Naive thymus-derived CD4-positive, alpha-beta T cell (primary cell): ENCODE results near the gene PPIA. TPM values are rescaled to one million over a fixed set of nuclear protein-coding genes. Genes with fewer than 3 reads are reported as not detected.

Experiments
- ATAC-seq: fragments of 150-1000 bp; cut with Tn5 transposase; 2 replicates; pipeline ENCODE4 v1.10.0; 2021; ENCODE audit warnings: mild to moderate bottlenecking, moderate library complexity
- CTCF ChIA-PET: fragments of 350-600 bp; sonication (Branson Sonifier 250); formaldehyde crosslinking; loops from one replicate; lab custom pipeline; 2021; ENCODE audit warnings: antibody characterized with exemption; lab: Charles Lee
- POLR2A ChIA-PET: fragments of 350-600 bp; sonication (Branson Sonifier 250); formaldehyde crosslinking; loops from one replicate; lab custom pipeline; 2021; ENCODE audit warnings: antibody characterized with exemption, inconsistent platforms; lab: Charles Lee
- DNase-seq, 9 donors: peaks; one replicate each; pipeline versions ENCODE4 v3.0.0 to v3.0.0-alpha.2; 2020 to 2022; ENCODE audit warnings: mixed read lengths in 1 of 9
- H3K27ac ChIP-seq: one replicate; pipeline ENCODE4 v1.7.0; 2013; ENCODE audit warnings: mild to moderate bottlenecking, low read depth, low read length, moderate library complexity
- H3K27me3 ChIP-seq, 2 donors: one replicate each; pipeline ENCODE4 v1.7.0; 2013; ENCODE audit warnings: low read length in 2 of 2, mild to moderate bottlenecking in 2 of 2, moderate library complexity in 2 of 2; ENCODE audit not compliant: control insufficient read depth in 2 of 2, insufficient read depth in 2 of 2
- H3K36me3 ChIP-seq, 3 experiments: 1 replicate in 2 of 3; 2 replicates in 1 of 3; pipeline ENCODE4 v1.7.0; 2013; ENCODE audit warnings: low read length in 3 of 3, mild to moderate bottlenecking in 3 of 3, moderate library complexity in 1 of 3; ENCODE audit not compliant: insufficient read depth in 3 of 3, control insufficient read depth in 2 of 3
- H3K4me1 ChIP-seq, 2 donors: one replicate each; pipeline ENCODE4 v1.7.0; 2013; ENCODE audit warnings: low read length in 2 of 2, mild to moderate bottlenecking in 2 of 2, moderate library complexity in 1 of 2; ENCODE audit not compliant: control insufficient read depth in 2 of 2, insufficient read depth in 2 of 2
- H3K4me3 ChIP-seq: 2 replicates; pipeline ENCODE4 v1.7.0; 2013; ENCODE audit warnings: mild to moderate bottlenecking, low read length
- H3K9me3 ChIP-seq, 3 experiments: 1 replicate in 2 of 3; 2 replicates in 1 of 3; pipeline ENCODE4 v1.7.0; 2013; ENCODE audit warnings: low read length in 3 of 3; ENCODE audit not compliant: control insufficient read depth in 2 of 3
- H3K27ac Mint-ChIP-seq, 9 donors: one replicate each; pipeline ENCODE4 v1.8.0; 2020 to 2022; ENCODE audit warnings: mixed read lengths in 9 of 9, mild to moderate bottlenecking in 8 of 9, moderate library complexity in 5 of 9, inconsistent platforms in 2 of 9
- H3K27me3 Mint-ChIP-seq, 5 donors: one replicate each; pipeline ENCODE4 v1.8.0; 2021 to 2022; ENCODE audit warnings: mixed read lengths in 5 of 5, mild to moderate bottlenecking in 1 of 5
- H3K36me3 Mint-ChIP-seq, 5 donors: one replicate each; pipeline ENCODE4 v1.8.0; 2020 to 2022; ENCODE audit warnings: mixed read lengths in 5 of 5, mild to moderate bottlenecking in 3 of 5, inconsistent platforms in 1 of 5
- H3K4me1 Mint-ChIP-seq, 7 donors: one replicate each; pipeline ENCODE4 v1.8.0; 2020 to 2022; ENCODE audit warnings: mixed read lengths in 7 of 7, mild to moderate bottlenecking in 3 of 7, inconsistent platforms in 1 of 7
- H3K4me3 Mint-ChIP-seq, 10 donors: one replicate each; pipeline ENCODE4 v1.8.0; 2020 to 2022; ENCODE audit warnings: mild to moderate bottlenecking in 10 of 10, mixed read lengths in 10 of 10, moderate library complexity in 6 of 10, inconsistent platforms in 2 of 10
- H3K9me3 Mint-ChIP-seq, 11 donors: one replicate each; pipeline ENCODE4 v1.8.0; 2020 to 2022; ENCODE audit warnings: mixed read lengths in 11 of 11, mild to moderate bottlenecking in 4 of 11, inconsistent platforms in 1 of 11, moderate library complexity in 1 of 11
- intact Hi-C, 2 donors: fragments of 100-400 bp; cut with micrococcal nuclease; formaldehyde crosslinking; loops; one replicate each; pipeline ENCODE4 v1.15.1; 2023
- polyA plus RNA-seq, 2 donors: library from polyadenylated mRNA; unstranded; fragments of 300-500 nt; fragmentation: Illumina TruSeq; gene quantifications; one replicate each; pipeline ENCODE4 v1.2.3, GENCODE V29; 2021
- total RNA-seq, 6 experiments: library from RNA in 5 of 6; stranded (reverse) in 5 of 6; gene quantifications; 1 replicate in 5 of 6; 2 replicates in 1 of 6; pipeline ENCODE4 v1.2.3 and lab custom pipeline; 2021 to 2026

The PPIA gene
- total RNA-seq (1,000 to 10,000 TPM in 1 of 5 experiments, 100 to 1,000 TPM in 4; 535 to 1,748 (median 620) TPM), polyA plus RNA-seq (1,000 to 10,000 TPM; 3,113 to 3,303 TPM), total RNA-seq (lab: John Stamatoyannopoulos, UW) (303 reads per million, percentile 96 among the genes with 10 or more reads in this experiment)

DNA sequence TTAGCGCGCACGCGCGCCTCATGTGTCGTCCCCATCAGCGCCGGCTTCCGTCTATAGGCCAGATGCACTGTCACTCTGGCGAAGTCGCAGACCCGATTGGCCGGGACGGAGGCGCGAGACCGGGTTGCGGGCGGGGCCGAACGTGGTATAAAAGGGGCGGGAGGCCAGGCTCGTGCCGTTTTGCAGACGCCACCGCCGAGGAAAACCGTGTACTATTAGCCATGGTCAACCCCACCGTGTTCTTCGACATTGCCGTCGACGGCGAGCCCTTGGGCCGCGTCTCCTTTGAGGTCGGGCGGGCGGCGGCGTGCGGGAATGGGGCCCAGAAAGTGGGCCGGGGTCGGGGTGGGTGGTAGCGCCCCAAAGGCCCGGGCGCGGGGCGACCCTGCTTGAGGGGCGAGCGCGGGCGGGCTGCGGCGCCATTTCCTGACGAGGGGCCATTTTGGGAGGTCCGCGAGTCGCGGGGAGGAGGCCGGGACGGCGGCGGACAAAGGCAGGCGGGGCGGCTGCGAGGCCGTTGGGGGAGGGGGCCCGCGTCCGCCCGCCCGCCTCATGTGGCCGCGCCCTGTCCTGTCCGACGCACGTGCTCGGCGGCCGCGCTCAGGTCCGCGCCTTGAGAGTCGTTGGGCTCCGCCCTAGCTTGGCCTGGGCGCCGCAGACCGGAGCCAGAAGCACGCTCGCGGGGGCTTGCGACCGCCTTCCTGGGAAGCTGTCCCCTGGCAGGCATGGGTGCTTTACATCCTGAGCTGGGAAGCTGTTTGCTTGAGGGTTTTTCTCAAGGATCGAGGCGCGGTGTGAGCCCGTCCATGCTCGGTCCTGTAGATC, at the start of gene PPIA:
Gene PPIA (plus strand): TSS at position 178 of the 825 bp plus-strand sequence. CDS start 44 bp downstream, at position 222.
- H3K9me3 ChIP-seq: no peaks in the 10 kb centered on the region
- Mint-ChIP-seq H3K36me3 (peaks cover 4 to 28% (median 19%) of the 10 kb centered on the region in 5 donors), H3K4me3 (peak within 1 kb of the TSS; percentile 87 to 99 (median 98)), H3K4me1 (peaks cover 8 to 39% (median 36%) of the 10 kb centered on the region in 7 donors), H3K9me3 (peaks cover 0 to 2% (median 0%) of the 10 kb centered on the region in 11 donors), H3K27ac (peak within 1 kb of the TSS; percentile 90 to 99 (median 97)), H3K27me3 (no peaks in the 10 kb centered on the region)
- ChIA-PET POLR2A (interaction anchor here (0.7 to 2.7 kb wide), 15 partner anchors 11 to 231 kb away, joined by 3 to 43 read pairs (median 4); partner anchors contain the start of genes H2AZ2, OGDH, PURB and TMED4), CTCF (interaction anchor here (0.6 to 1.8 kb wide), 2 partner anchors 55 to 92 kb away, joined by 4 read pairs; no protein-coding TSS in a partner anchor)
- intact Hi-C loops: loop anchor here (1.0 to 5.0 kb wide), 28 partner anchors 28 to 870 kb away; partner anchors contain the start of genes H2AZ2 (in 2 of the 2), NUDCD3 (in 2 of the 2), OGDH (in 2 of the 2) and POLD2 (in 2 of the 2)
- peak within 1 kb of the TSS; percentile 87 for H3K4me3 ChIP-seq
- peaks cover 12 to 21% of the 10 kb centered on the region in 2 donors for H3K4me1 ChIP-seq
- DNase-seq (peak; percentile 97 to 99 (median 98)), ATAC-seq (peak; percentile 93)
- H3K36me3 ChIP-seq: peaks cover 0 to 29% (median 15%) of the 10 kb centered on the region in 3 experiments
- H3K27me3 ChIP-seq: no peaks in the 10 kb centered on the region
- peak within 1 kb of the TSS; percentile 98 for H3K27ac ChIP-seq

DNA sequence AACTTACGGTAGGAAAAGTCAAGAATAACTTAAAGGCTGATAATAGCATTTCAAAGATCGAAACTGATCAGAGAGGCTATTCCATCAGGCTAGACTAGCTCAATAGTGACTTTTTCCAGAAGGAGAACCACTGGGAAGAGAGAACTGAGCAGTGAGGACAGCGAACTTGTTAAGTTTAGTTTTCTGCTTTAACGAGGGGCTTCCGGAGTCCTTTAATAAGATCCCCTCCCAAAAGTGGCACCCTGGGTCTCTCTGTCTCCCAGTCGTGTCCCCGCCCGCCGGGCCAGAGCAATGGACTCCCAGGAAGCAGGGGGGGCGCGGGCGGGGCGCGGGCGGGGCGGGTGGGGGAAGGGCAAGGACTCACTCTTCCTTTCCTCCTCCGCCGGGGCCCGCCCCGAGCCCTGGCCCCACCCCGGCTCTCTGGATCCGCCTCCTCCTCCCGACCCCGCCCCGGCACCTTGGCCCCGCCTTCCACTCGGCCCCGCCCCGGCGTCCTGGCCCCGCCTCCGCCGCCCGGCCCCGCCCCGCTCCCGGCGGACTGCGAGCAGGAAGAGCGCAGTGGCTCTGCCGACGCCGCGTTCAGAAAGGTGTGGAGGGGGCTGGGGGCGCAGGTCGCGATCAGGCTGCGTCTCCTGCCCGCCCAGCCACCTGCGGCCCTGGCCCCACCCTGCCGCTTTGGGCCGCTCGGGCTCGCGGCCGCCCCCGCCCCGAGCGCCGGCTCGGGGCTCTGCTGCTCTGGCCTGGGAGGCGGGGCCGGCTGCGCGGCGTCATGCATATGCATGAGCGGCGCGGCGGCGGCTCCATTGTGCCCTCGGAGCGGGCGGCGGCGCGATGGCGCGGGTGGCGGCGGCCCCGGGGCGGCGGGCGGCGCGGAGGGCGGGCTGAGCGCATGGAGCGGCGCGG, 48.2 kb upstream of the PPIA start, which contains the start of gene ZMIZ2:
Gene ZMIZ2 (plus strand): TSS at position 803 of the 903 bp plus-strand sequence. CDS start 7,403 bp downstream, outside the sequence.
- Histone ChIP-seq H3K4me1 (peaks cover 21 to 22% of the 10 kb centered on the region in 2 donors), H3K4me3 (peak within 1 kb of the TSS; percentile 64), H3K27me3 (no peaks in the 10 kb centered on the region), H3K36me3 (no peaks in the 10 kb centered on the region), H3K27ac (peak within 1 kb of the TSS; percentile 98), H3K9me3 (no peaks in the 10 kb centered on the region)
- DNase-seq (peak; percentile 87 to 99 (median 93)), ATAC-seq (peak; percentile 94)
- peaks cover 0 to 1% (median 0%) of the 10 kb centered on the region in 11 donors for H3K9me3 Mint-ChIP-seq
- no peaks in the 10 kb centered on the region for H3K27me3 Mint-ChIP-seq
- ChIA-PET CTCF (no interaction called here), POLR2A (interaction anchor here (0.7 to 2.7 kb wide), 9 partner anchors 21 to 365 kb away, joined by 3 to 13 read pairs (median 7); partner anchors contain the start of genes OGDH, PPIA, PURB and TMED4)
- H3K27ac Mint-ChIP-seq: peak within 1 kb of the TSS; percentile 81 to 98 (median 92)
- intact Hi-C loops: loop anchor here in 1 of 2 donors (1.0 to 2.0 kb wide), 11 partner anchors 48 to 822 kb away; partner anchors contain the start of genes H2AZ2, NUDCD3, OGDH and POLM
- H3K4me1 Mint-ChIP-seq: peaks cover 22 to 63% (median 45%) of the 10 kb centered on the region in 7 donors
- peaks cover 0 to 14% (median 0%) of the 10 kb centered on the region in 5 donors for H3K36me3 Mint-ChIP-seq
- H3K4me3 Mint-ChIP-seq: peak within 1 kb of the TSS; percentile 77 to 92 (median 88)

DNA sequence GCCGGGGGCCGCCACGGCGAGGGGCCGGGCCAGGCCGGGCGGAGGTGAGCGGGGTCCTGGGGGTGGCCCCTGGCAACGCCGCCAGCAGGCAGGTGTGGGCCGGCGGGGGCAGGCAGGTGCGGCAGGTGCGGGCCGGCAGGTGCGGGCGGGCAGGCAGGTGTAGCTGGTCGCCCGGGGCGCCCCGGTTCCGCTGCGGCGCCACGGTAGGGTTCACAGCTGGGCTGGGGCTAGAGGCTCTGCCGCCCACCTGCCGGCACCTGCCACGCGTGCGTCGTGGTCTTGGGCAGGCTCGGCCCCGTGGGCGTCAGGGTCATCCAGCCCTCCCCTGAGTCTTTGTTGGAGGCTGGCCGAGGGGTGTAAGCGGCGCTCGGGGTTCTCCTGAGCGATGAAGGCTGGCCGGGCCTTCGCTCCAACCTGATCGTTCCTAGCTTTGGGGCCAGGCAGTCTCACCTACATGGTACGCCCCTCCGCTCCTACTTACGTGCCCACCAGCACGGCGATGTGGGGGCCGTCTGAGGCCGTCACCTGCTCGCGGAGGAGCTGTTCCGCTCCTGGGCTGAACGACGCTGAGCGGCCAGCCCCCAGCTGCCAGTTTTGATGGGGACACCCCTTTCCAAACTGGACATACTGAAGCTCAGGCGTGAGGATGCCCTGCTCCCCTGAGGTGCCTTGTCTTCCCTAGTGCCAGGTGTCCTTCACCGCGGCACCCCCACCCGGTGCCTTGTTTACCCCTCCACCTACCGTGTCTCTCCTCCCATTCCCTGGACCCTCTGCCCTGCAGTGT, 47.3 kb upstream of the PPIA start:
- Mint-ChIP-seq H3K9me3 (peaks cover 0 to 1% (median 0%) of the 10 kb centered on the region in 11 donors), H3K27me3 (no peaks in the 10 kb centered on the region), H3K4me3 (peak overlapping the region; percentile 77 to 92 (median 86)), H3K4me1 (peaks cover 26 to 62% (median 44%) of the 10 kb centered on the region in 7 donors), H3K36me3 (peaks cover 0 to 14% (median 0%) of the 10 kb centered on the region in 5 donors), H3K27ac (peak overlapping the region; percentile 38 to 93 (median 83))
- peaks cover 21 to 25% of the 10 kb centered on the region in 2 donors for H3K4me1 ChIP-seq
- no peaks in the 10 kb centered on the region for H3K36me3 ChIP-seq
- no peaks in the 10 kb centered on the region for H3K27me3 ChIP-seq
- H3K9me3 ChIP-seq: no peaks in the 10 kb centered on the region
- H3K4me3 ChIP-seq: peak overlapping the region; percentile 64
- H3K27ac ChIP-seq: peak overlapping the region; percentile 98
- CTCF ChIA-PET: no interaction called here
- DNase-seq: no peak
- ATAC-seq: no peak
- POLR2A ChIA-PET: interaction anchor here (1.0 to 2.7 kb wide), 12 partner anchors 13 to 177 kb away, joined by 3 to 22 read pairs (median 6); partner anchors contain the start of genes OGDH, PPIA, PURB and TMED4
- intact Hi-C loops: loop anchor here in 1 of 2 donors (1.0 to 2.0 kb wide), 11 partner anchors 47 to 823 kb away; partner anchors contain the start of genes H2AZ2, NUDCD3, OGDH and POLM

DNA sequence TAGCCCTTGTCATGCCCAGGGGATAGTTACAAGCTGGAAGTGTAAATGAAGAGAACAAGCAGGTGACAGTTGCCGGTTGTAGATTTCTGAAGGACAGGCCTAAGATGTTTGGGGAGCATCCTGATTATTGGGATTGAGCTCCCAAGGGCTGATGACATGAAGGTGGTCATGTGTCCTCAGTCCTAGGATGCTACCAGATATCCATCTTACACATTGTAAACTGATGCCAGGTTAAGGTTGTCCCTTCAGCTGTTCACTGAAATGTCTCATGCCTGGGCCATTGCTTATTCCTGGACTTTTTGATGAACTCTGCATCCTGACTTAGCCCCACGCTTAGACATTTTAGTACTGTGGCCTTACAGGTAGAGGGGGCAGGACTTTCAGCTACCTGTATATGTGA, 46.5 kb upstream of the PPIA start:
- H3K27ac Mint-ChIP-seq: peak overlapping the region; percentile 78 to 93 (median 83)
- ChIA-PET CTCF (interaction anchor here (0.6 to 1.3 kb wide), 3 partner anchors 46 to 821 kb away, joined by 3 read pairs; no protein-coding TSS in a partner anchor), POLR2A (interaction anchor here (0.5 to 2.7 kb wide), 15 partner anchors 12 to 260 kb away, joined by 3 to 22 read pairs (median 5); partner anchors contain the start of genes OGDH, PURB and TMED4)
- peaks cover 0 to 14% (median 0%) of the 10 kb centered on the region in 5 donors for H3K36me3 Mint-ChIP-seq
- H3K36me3 ChIP-seq: no peaks in the 10 kb centered on the region
- H3K4me3 ChIP-seq: peak overlapping the region; percentile 64
- H3K27me3 ChIP-seq: no peaks in the 10 kb centered on the region
- intact Hi-C loops: loop anchor here (2.0 to 5.0 kb wide), 6 partner anchors 19 to 361 kb away; partner anchors contain the start of genes CCM2 (in 1 of the 2), TBRG4 (in 1 of the 2) and TMED4 (in 1 of the 2)
- DNase-seq (no peak), ATAC-seq (no peak)
- H3K27me3 Mint-ChIP-seq: no peaks in the 10 kb centered on the region
- H3K9me3 Mint-ChIP-seq: peaks cover 0 to 1% (median 0%) of the 10 kb centered on the region in 11 donors
- peak overlapping the region; percentile 98 for H3K27ac ChIP-seq
- peaks cover 29 to 65% (median 50%) of the 10 kb centered on the region in 7 donors for H3K4me1 Mint-ChIP-seq
- H3K9me3 ChIP-seq: no peaks in the 10 kb centered on the region
- H3K4me3 Mint-ChIP-seq: peak overlapping the region; percentile 77 to 92 (median 86)
- H3K4me1 ChIP-seq: peaks cover 26 to 33% of the 10 kb centered on the region in 2 donors

DNA sequence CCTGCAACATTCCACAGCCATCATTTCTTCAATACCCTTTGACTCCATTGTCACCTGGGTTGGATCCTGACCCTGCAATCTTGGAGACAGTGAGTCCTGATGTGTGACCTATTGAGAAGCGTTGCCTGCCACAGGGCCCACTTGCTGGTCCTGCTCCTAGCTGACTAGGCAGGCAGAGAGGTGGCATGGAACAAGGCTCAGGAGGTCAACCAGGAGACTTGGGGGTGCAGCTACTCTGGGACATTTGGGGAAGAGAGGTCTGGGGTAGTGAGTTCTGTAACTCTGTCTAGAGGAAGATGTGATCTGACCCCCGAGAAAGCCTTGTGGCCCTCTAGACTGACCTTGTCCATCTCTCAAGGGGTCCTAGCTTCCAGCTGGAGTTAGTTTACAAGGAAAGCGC, 46.1 kb upstream of the PPIA start:
- H3K27ac Mint-ChIP-seq: peak overlapping the region; percentile 78 to 93 (median 83)
- intact Hi-C loops: loop anchor here (2.0 to 5.0 kb wide), 5 partner anchors 18 to 250 kb away; partner anchors contain the start of genes CCM2 (in 1 of the 2) and TMED4 (in 1 of the 2)
- Histone ChIP-seq H3K36me3 (no peaks in the 10 kb centered on the region), H3K27ac (peak overlapping the region; percentile 98), H3K4me1 (peaks cover 30 to 36% of the 10 kb centered on the region in 2 donors), H3K4me3 (peak overlapping the region; percentile 64), H3K27me3 (no peaks in the 10 kb centered on the region), H3K9me3 (no peaks in the 10 kb centered on the region)
- peaks cover 32 to 68% (median 53%) of the 10 kb centered on the region in 7 donors for H3K4me1 Mint-ChIP-seq
- no peak for ATAC-seq
- peaks cover 0 to 14% (median 0%) of the 10 kb centered on the region in 5 donors for H3K36me3 Mint-ChIP-seq
- peaks cover 0 to 1% (median 0%) of the 10 kb centered on the region in 11 donors for H3K9me3 Mint-ChIP-seq
- no peaks in the 10 kb centered on the region for H3K27me3 Mint-ChIP-seq
- DNase-seq: no peak
- CTCF ChIA-PET: interaction anchor here (0.6 to 1.3 kb wide), 3 partner anchors 45 to 127 kb away, joined by 3 read pairs; no protein-coding TSS in a partner anchor
- POLR2A ChIA-PET: interaction anchor here (0.6 to 2.7 kb wide), 14 partner anchors 12 to 670 kb away, joined by 3 to 22 read pairs (median 6); partner anchors contain the start of genes OGDH, PURB and TMED4
- H3K4me3 Mint-ChIP-seq: peak overlapping the region; percentile 77 to 92 (median 86)
